GM18858 (cell line): ENCODE measurements around the gene HOXA10.

Experiments used
- ATAC-seq: cut with Tn5 transposase; IDR thresholded peaks from one replicate; pipeline ENCODE4 v1.9.1; 2021; ENCODE audit not compliant: unreplicated experiment

HOXA10 gene

GRCh38 chr7:27157702-27158431 is 16.3 kb downstream of the HOXA10 start:
- no peak for ATAC-seq

GRCh38 chr7:27156916-27157701 is 17.0 kb downstream of the HOXA10 start:
- no peak for ATAC-seq

GRCh38 chr7:27156508-27156898 is 17.6 kb downstream of the HOXA10 start, which contains the start of gene HOXA7:
Gene HOXA7 (minus strand): TSS chr7:27156675. CDS start chr7:27156545, 130 bp downstream.
- ATAC-seq, result no peak

GRCh38 chr7:27155816-27156507 is 18.2 kb downstream of the HOXA10 start:
- no peak for ATAC-seq

- no peak for ATAC-seq
Observed at GRCh38 chr7:27154901-27155815, 19.0 kb downstream of the HOXA10 start.

GRCh38 chr7:27154369-27154768 is 19.8 kb downstream of the HOXA10 start:
- no peak for ATAC-seq

- no peak for ATAC-seq
Observed at GRCh38 chr7:27153526-27153925, 20.6 kb downstream of the HOXA10 start.

GRCh38 chr7:27152816-27153442 is 21.2 kb downstream of the HOXA10 start:
- no peak for ATAC-seq

GRCh38 chr7:27151931-27152815 is 21.9 kb downstream of the HOXA10 start, which contains the start of gene HOXA3:
Gene HOXA3 (minus strand): TSS chr7:27152583. CDS start chr7:27110640, 41,943 bp downstream.
- ATAC-seq, result no peak

- ATAC-seq, result no peak
Observed at GRCh38 chr7:27151341-27151930, 22.7 kb downstream of the HOXA10 start.

GRCh38 chr7:27150568-27151340 is 23.4 kb downstream of the HOXA10 start:
- no peak for ATAC-seq

GRCh38 chr7:27149842-27150567 is 24.1 kb downstream of the HOXA10 start:
- no peak for ATAC-seq

GRCh38 chr7:27148756-27149641 is 25.1 kb downstream of the HOXA10 start:
- ATAC-seq, result no peak

GRCh38 chr7:27148031-27148755 is 25.9 kb downstream of the HOXA10 start:
- ATAC-seq, result no peak

GRCh38 chr7:27147199-27148030 is 26.7 kb downstream of the HOXA10 start, which contains the start of gene HOXA6:
Gene HOXA6 (minus strand): TSS chr7:27147774. CDS start chr7:27147749, 25 bp downstream.
- no peak for ATAC-seq
